ENCODE results near the gene DAD1.
A peak's percentile ranks its signal among the peaks of the same experiment; 100 is the strongest.
"Not testable (repeated sequence)": the region's sequence is repeated elsewhere in the genome, so short reads cannot be mapped to it uniquely, and the experiment has no call there.

The DAD1 gene

DNA sequence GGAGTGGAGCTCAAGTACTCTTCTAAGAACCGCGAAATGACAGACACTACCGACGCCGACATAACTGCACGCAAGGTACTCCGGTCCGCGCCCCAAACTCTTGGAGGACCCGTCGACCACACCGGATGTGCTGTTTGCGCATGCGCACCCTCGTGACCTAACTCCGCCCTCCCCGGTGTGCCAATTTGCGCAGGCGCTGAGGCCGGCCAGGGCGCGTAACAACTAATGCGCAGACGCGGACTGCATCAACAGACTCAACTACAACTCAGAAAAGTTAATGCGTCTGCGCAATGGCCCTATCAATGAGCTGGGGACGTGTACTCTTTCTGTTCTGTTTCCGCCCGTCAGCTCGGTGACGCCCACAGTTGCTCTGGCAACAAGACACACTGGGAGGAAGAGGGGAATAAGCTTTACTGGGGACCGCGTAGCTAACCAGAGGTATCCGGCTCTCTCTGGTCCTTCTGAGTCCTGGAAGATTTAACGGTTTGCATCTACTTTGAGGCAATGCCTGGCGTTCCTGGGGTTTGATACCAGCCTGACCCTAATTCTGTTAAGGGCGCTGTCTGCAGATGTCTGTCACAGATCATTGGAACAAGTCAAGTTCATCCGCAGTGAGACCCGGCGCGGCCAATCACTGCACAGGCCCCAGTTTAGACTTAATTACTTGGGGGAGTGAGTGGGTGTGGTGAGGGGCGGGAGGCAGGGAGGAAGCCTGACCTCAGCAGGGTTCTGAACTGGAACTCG lies at the start of gene DAD1:
Gene DAD1, minus strand, starts transcription at position 129 of the 744 bp plus-strand sequence. Its CDS starts 67 bp downstream, at position 62.
- peak; percentile 38 for DNase-seq

DNA sequence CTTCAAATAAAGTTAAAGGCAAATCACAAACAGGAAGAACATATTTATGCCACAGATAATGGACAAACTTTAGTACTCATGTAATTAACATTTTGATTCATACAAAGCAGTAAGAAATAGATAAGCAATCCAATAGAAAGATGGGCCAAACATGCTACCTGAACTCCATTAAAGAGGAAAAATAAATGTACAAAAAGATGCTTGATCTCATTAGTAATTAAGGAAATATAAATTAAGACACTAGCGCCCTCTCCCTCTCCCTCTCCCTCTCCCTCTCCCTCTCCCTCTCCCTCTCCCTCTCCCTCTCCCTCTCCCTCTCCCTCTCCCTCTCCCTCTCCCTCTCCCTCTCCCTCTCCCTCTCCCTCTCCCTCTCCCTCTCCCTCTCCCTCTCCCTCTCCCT lies 47.0 kb upstream of the DAD1 start:
- DNase-seq, result not testable (repeated sequence)

- DNase-seq, result no peak
Observed at GRCh38 chr14:22634233-22634900, 45.3 kb upstream of the DAD1 start.

GRCh38 chr14:22630486-22630885 lies 41.5 kb upstream of the DAD1 start:
- DNase-seq, result no peak

DNA sequence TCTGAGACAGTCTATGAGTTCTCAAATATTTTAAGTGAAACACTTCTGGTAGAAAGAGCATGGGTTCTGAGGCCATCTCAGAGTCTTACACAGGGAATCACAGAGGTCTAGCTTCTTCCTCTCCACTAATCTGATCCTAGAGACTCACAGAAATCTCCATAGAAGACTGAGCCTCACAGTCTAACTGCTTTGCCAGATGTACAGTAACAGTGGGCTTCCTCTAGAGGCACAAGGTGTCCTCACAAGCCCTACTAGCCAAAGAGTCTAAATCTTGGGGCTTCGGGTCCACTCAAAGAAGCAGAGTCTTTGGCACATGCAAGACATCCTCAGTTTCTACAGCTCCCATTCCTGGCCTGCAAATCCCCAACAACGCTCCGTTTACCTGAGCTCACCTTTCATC lies 41.0 kb upstream of the DAD1 start:
- no peak for DNase-seq

DNA sequence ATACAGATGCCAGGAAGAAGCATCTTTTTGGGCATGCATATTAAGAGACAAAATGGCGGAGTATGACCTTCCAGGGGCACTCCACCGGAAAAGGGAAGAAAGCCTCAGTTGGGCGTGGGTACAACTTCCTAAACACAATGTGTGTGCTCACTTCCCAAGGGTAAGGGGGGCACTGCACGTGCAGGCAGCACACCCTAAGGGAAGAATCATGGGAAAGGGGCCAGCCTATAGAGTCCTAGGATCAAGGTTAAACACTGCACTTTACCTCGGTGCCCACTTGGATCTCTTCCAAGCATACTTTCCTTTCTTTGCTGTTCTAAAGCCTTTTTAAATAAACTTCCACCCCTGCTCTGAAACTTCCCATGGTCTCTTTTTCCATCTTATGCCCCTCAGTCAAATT lies 40.3 kb upstream of the DAD1 start:
- no peak for DNase-seq

GRCh38 chr14:22627506-22628263 lies 38.7 kb upstream of the DAD1 start:
- DNase-seq, result no peak

DNA sequence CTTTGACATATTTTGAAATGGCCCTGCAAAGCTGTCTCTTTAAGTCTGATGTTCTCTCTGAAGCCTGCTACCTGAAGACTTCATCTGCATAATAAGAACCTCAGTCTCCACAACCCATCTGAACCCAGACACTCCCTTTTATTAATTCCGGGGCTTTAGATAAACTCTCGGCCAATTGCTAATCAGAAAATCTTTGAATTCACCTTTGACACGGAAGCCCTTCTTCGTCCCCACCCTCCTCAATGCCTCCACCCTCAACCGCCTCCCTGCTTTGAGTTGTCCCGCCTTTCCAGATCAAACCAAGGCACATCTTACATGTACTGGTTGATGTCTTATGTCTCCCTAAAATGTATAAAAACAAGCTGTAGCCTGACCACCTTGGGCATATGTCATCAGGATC lies 37.6 kb upstream of the DAD1 start:
- no peak for DNase-seq

- no peak for DNase-seq
Observed at GRCh38 chr14:22623047-22623446, 34.0 kb upstream of the DAD1 start.

DNA sequence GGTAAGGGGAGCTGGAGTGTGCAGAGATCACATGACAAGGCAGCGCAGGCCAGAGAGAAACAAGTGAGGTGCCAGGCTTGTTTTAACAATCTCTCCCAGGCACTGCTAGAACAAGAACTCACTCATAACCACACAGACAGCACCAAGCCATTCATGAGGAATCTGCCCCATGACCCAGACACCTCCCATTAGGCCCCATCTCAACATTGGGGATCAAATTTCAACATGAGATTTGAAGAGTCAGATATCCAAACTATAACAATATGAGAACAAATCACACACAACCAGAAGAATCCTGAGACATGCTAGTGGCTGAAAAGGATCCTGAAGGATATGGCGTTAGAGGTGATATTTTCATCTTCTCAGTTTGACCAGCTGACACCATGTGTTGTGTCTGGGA lies 33.2 kb upstream of the DAD1 start:
- DNase-seq, result no peak

GRCh38 chr14:22615765-22616164 lies 26.7 kb upstream of the DAD1 start:
- DNase-seq, result not testable (repeated sequence)

- no peak for DNase-seq
Observed at GRCh38 chr14:22614240-22614799, 25.3 kb upstream of the DAD1 start.

- DNase-seq, result no peak
Observed at GRCh38 chr14:22613736-22614239, 24.8 kb upstream of the DAD1 start.

DNA sequence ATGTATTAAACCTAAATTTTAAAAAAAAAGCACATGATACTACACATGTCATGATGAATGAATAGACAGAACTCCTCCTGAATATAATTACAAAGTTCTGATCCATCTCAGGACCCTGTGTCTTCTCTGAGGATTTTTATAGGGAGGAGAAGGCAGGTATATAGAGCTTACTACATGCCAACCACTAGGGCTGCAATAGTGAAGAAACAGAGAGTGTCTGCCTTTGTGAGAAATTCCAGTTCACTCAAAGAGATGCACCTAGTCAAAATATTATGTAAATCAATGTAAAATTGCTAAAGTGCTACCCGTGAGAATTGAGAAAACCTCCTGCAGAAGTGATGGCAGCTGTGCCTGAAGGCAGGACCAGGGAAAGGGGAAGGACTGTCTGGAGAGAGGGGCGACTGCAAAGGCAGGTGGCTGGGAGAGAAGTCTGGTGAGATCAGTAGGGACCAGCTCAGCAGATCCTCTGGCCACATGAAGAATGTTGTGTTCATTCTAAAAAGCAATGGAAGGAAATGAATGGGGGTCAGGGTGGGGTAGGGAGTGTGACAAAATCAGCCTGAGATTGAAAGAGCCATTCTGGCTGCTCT lies 24.2 kb upstream of the DAD1 start:
- DNase-seq, result no peak

DNA sequence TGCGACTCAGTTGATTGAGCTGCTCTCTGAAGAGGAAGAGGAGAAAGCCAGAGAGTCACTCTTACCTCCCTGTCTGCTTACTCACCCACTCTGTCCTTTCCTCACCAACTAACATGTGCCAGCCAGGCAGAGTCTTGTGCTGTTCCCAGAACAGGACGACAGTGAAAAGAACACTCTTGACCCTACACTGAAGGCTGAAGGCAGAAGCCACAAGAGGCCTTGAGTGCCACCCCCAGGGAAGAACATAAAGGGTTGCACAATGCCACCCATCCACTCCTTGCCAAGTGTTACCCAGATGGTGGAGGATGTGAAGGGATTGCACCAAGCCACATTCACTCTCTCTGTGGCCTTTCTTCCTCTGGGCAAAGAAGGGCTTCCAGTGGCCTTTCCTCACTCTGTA lies 21.9 kb upstream of the DAD1 start:
- DNase-seq, result no peak

DNA sequence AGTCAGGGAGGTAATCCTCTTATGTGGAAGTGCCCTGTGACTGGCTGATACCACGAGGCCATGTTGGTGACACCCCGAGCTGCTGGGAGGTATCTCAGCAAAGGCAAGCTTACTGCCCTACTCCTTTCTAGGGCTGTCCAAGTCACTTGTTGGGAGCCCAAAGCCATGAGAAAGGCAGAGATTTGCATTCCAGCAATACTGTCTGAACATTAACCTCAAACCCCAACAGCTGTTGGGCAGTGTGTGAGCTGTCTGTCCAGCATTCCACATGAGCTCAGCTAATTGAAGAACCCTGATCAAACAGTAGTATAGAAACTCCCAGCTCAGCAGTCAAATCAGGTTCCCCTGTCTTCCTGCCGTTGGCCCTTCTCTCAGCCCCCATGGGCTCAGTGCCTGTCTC lies 18.3 kb upstream of the DAD1 start:
- DNase-seq, result no peak

DNA sequence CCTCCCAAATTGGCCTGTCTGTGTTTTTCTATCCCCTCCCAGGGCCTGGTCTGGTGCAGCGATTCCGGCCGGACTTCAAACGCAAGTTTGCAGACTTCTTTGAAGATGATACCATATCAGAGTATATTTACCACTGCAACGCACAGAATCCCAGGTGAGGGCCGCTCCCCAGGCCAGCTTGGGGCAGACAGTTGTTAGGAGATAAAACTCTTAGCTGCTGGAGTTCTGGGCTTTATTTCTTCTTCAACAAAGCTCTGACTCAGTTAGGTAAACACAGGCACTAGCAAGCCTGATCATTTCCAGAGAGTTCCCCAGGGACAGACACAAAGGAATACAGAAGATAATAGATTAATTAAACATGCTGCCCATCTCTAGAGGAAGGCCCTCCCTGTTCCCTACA lies 17.4 kb upstream of the DAD1 start:
- no peak for DNase-seq

GRCh38 chr14:22602862-22603261 lies 13.8 kb upstream of the DAD1 start:
- DNase-seq, result no peak

DNA sequence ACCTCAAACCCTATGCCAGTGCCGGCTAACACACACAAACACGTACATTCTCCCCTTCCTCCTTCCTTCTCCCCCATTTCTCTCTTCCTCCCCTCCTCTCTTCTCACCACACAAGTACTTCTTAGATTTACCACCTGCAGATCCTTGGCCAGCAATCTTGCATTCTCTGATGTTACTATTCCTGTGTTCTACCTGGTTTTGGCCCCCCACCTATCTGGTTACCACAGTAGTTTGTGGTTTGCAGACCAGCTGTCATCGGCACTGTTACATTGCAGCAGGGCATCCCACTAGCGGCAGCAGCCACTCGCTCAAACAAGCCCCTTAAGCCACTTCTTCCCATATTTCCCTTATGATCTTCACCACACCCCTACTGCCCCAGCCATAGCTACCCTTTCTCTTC lies 13.0 kb upstream of the DAD1 start:
- no peak for DNase-seq

DNA sequence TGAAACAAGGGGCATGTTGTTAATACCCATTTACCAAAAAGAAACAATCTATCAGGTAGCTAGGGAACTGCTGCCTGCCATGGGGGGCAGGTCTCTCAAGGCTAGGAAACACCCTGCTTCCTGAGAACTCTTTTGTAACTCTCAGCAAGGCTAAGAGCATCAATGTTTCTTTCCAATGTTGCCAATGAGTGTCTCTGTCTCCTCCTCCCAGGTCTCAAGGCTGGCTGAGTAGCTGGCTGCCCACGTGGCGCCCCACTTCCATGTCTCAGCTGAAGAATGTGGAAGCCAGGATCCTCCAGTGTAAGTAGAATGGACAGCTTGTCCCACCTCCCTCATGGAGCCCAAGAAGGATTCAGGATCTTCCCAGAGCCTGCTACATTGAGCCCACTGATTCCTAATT lies 12.4 kb upstream of the DAD1 start:
- DNase-seq, result no peak

DNA sequence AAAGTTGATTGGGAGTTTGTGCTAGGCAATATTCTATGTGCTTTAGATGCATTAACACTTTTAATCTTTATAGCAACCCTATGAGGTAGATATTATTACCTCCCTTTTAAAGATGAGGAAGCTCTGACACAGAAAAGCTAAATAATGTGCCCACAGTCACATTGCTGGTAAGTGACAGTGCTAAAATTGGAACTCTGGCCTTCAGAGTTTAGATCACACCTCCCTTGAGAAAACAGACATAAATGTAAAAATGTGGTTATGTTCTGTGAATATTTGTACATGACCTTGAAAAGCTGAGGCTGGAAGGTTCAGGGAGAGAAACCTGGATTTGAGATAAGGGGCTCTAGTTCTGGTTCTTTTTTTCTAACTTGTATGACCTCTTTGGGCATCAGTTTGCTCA lies 11.0 kb upstream of the DAD1 start:
- DNase-seq, result no peak

DNA sequence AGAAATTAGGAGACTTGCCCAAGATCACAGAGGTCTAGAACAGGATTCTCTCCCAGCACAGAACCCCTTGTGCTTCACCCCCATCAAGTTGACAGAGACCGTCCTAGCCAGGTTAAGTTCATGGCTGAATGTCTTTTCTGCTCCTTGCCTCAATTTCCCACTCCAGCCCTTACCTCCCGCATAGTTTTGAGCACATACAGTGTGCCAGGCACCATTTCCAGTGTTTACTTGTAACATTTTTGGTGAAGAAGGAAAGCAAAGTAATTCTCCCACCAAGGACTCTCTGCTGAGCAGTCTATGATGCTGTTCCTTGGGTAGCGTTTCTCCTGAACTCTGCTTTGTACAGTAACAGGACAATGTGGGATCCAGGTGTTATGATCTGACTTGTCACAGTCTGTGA lies 10.3 kb upstream of the DAD1 start:
- no peak for DNase-seq

DNA sequence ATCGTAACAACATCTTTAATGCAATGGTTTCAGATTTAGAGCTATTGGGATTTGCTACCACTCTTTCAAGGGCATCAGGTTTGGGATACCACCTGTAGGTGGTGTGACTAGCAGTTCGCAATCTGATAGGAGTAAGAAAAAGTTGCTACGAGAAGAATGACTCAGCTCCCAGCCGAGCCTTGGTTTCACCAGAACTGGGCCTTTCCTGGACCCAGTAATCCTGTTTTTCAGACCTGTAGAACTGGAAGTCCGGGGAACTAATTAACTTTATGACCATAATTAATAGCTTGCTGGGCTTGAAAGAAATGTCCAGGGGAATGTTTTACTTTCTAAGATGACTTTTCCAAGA lies 9.8 kb upstream of the DAD1 start:
- DNase-seq, result no peak
